Hepatocyte (in vitro differentiated cells): Measurements from ENCODE around the gene KLF13. TPM values are rescaled to one million over a fixed set of nuclear protein-coding genes. Genes with fewer than 3 reads are reported as not detected.
A peak's percentile ranks its signal among the peaks of the same experiment; 100 is the strongest.

Experiments
- DNase-seq: peaks from one replicate; pipeline ENCODE4 v3.0.0-alpha.2; 2016; ENCODE audit warnings: low spot score
- H2AFZ ChIP-seq: fragments of 200-600 bp; sonication (generic); 2 replicates; pipeline ENCODE4 v1.6.0; 2016; ENCODE audit warnings: antibody characterized with exemption, mild to moderate bottlenecking
- H3K27ac ChIP-seq: fragments of 200-600 bp; sonication (generic); 2 replicates; pipeline ENCODE4 v1.5.1; 2016; ENCODE audit warnings: mild to moderate bottlenecking
- H3K27me3 ChIP-seq: fragments of 200-600 bp; sonication (generic); 2 replicates; pipeline ENCODE4 v1.6.1; 2016
- H3K36me3 ChIP-seq: fragments of 200-600 bp; sonication (generic); replicated peaks from 2 replicates; pipeline ENCODE4 v1.5.1; 2016; ENCODE audit warnings: low read depth; ENCODE audit not compliant: insufficient read depth
- H3K4me1 ChIP-seq: fragments of 200-600 bp; sonication (generic); 2 replicates; pipeline ENCODE4 v1.5.1; 2016; ENCODE audit warnings: mild to moderate bottlenecking, moderate library complexity; ENCODE audit not compliant: insufficient read depth
- H3K4me2 ChIP-seq: fragments of 200-600 bp; sonication (generic); 2 replicates; pipeline ENCODE4 v1.6.0; 2016
- H3K4me3 ChIP-seq: fragments of 200-600 bp; sonication (generic); 2 replicates; pipeline ENCODE4 v1.5.1; 2016; ENCODE audit warnings: mild to moderate bottlenecking
- H3K79me2 ChIP-seq: fragments of 200-600 bp; sonication (generic); 2 replicates; pipeline ENCODE4 v1.6.0; 2017; ENCODE audit warnings: mild to moderate bottlenecking
- H3K9me2 ChIP-seq: fragments of 200-600 bp; sonication (generic); replicated peaks from 2 replicates; pipeline ENCODE4 v1.6.0; 2017; ENCODE audit warnings: mild to moderate bottlenecking; ENCODE audit not compliant: insufficient read depth
- H3K9me3 ChIP-seq: fragments of 200-600 bp; sonication (generic); 2 replicates; pipeline ENCODE4 v1.5.1; 2016; ENCODE audit warnings: low read depth, mild to moderate bottlenecking
- H4K20me1 ChIP-seq: fragments of 200-600 bp; sonication (generic); 2 replicates; pipeline ENCODE4 v1.6.0; 2016; ENCODE audit warnings: mild to moderate bottlenecking; ENCODE audit not compliant: insufficient read depth, poor library complexity, severe bottlenecking
- CTCF ChIP-seq: fragments of 200-600 bp; sonication (generic); IDR thresholded peaks from 2 replicates; pipeline ENCODE4 v1.5.1; 2016; ENCODE audit warnings: antibody characterized with exemption, mild to moderate bottlenecking; ENCODE audit not compliant: poor library complexity
- EZH2 ChIP-seq: fragments of 200-600 bp; sonication (generic); IDR thresholded peaks from 2 replicates; pipeline ENCODE4 v1.6.1; 2016; ENCODE audit warnings: antibody characterized with exemption, mild to moderate bottlenecking, borderline replicate concordance
- EZH2phosphoT487 ChIP-seq: fragments of 200-600 bp; sonication (generic); IDR thresholded peaks from one replicate; pipeline ENCODE4 v1.6.1; 2018; ENCODE audit warnings: antibody characterized with exemption, mild to moderate bottlenecking, low read depth, moderate library complexity; ENCODE audit not compliant: unreplicated experiment, severe bottlenecking
- WGBS: methylation state at CpG from one replicate; pipeline ENCODE4 v1.1.6; 2016; ENCODE audit warnings: low lambda C conversion rate; ENCODE audit errors: missing lambda C conversion rate; 5-methylcytosine and 5-hydroxymethylcytosine counted together
- polyA plus RNA-seq: library from polyadenylated mRNA; unstranded; fragments of >200 nt; fragmentation: Nextera tagmentation; extraction: Ambion mirVana; gene quantifications from 2 replicates; pipeline ENCODE4 v1.2.1, GENCODE V29; 2016
- total RNA-seq: library from RNA; depleted of rRNA; stranded (reverse); fragments of >200 nt; gene quantifications from 2 replicates; pipeline ENCODE4 v1.2.3, GENCODE V29; 2014

Gene KLF13
- total and polyA plus RNA-seq, 2 experiments from 2014 or later, result 32.7 to 51.2 TPM

GRCh38 chr15:31323627-31324026, 3.0 kb upstream of the KLF13 start:
- Histone ChIP-seq H3K4me2 (no peak overlapping the region), H3K4me1 (peaks cover 8% of the 10 kb centered on the region), H3K9me3 (no peaks in the 10 kb centered on the region), H3K9me2 (no peaks in the 10 kb centered on the region), H3K4me3 (no peak overlapping the region), H2AFZ (no peak overlapping the region), H3K79me2 (peaks cover 2% of the 10 kb centered on the region), H3K27ac (no peak overlapping the region), H3K27me3 (no peaks in the 10 kb centered on the region), H3K36me3 (no peaks in the 10 kb centered on the region), H4K20me1 (peaks cover 3% of the 10 kb centered on the region)
- WGBS, result 94% methylated on average over 3 of the region's 3 CpGs
- no peak for DNase-seq
- TF ChIP-seq CTCF, result no peak
- TF ChIP-seq EZH2, result no peak
- no peak for TF ChIP-seq EZH2phosphoT487

GRCh38 chr15:31324186-31324585, 2.4 kb upstream of the KLF13 start:
- peaks cover 7% of the 10 kb centered on the region for H3K79me2 ChIP-seq
- H3K4me3 ChIP-seq, result no peak overlapping the region
- no peak for DNase-seq
- H3K9me2 ChIP-seq, result no peaks in the 10 kb centered on the region
- no peak overlapping the region for H3K27ac ChIP-seq
- H3K36me3 ChIP-seq, result no peaks in the 10 kb centered on the region
- H3K4me2 ChIP-seq, result no peak overlapping the region
- WGBS, result 75% methylated on average over 5 of the region's 5 CpGs
- TF ChIP-seq CTCF (no peak), EZH2phosphoT487 (no peak), EZH2 (no peak)
- H2AFZ ChIP-seq, result no peak overlapping the region
- H3K27me3 ChIP-seq, result no peaks in the 10 kb centered on the region
- H3K9me3 ChIP-seq, result no peaks in the 10 kb centered on the region
- H3K4me1 ChIP-seq, result peaks cover 12% of the 10 kb centered on the region
- H4K20me1 ChIP-seq, result peaks cover 8% of the 10 kb centered on the region

GRCh38 chr15:31324806-31325594, 1.6 kb upstream of the KLF13 start:
- Histone ChIP-seq H4K20me1 (peaks cover 17% of the 10 kb centered on the region), H3K9me2 (no peaks in the 10 kb centered on the region), H3K36me3 (no peaks in the 10 kb centered on the region), H3K27me3 (no peaks in the 10 kb centered on the region), H3K4me1 (peaks cover 18% of the 10 kb centered on the region), H3K4me2 (peak overlapping the region; percentile 90), H3K27ac (peak overlapping the region; percentile 100), H3K9me3 (no peaks in the 10 kb centered on the region), H3K4me3 (peak overlapping the region; percentile 64), H3K79me2 (peaks cover 15% of the 10 kb centered on the region), H2AFZ (peak overlapping the region; percentile 47)
- TF ChIP-seq EZH2phosphoT487 (no peak), CTCF (no peak), EZH2 (no peak)
- no peak for DNase-seq
- 60% methylated on average over 23 of the region's 23 CpGs for WGBS
